GM21447 (cell line): ENCODE data around the gene CX3CR1.
"Not testable (repeated sequence)": the region's sequence is repeated elsewhere in the genome, so short reads cannot be mapped to it uniquely, and the experiment has no call there.

Experiments used
- ATAC-seq: cut with Tn5 transposase; IDR thresholded peaks from one replicate; pipeline ENCODE4 v1.9.1; 2021; ENCODE audit not compliant: unreplicated experiment

CX3CR1 gene

GRCh38 chr3:39279745-39280517 is at the start of gene CX3CR1:
Gene CX3CR1, minus strand, starts transcription at chr3:39280036. Its CDS starts 13,527 bp downstream, at chr3:39266509.
- no peak for ATAC-seq

- no peak for ATAC-seq
These were observed 49.7 kb upstream of the CX3CR1 start, which contains the start of gene CCR8 for GRCh38 chr3:39329493-39329892. Gene CCR8, plus strand, starts transcription at chr3:39329709. Its CDS starts 2,623 bp downstream, at chr3:39332332.

- peak; percentile 77 for ATAC-seq
These were observed 48.0 kb upstream of the CX3CR1 start for GRCh38 chr3:39327746-39328349.

GRCh38 chr3:39327053-39327745 is 47.4 kb upstream of the CX3CR1 start:
- peak; percentile 8 for ATAC-seq

GRCh38 chr3:39325236-39325635 is 45.4 kb upstream of the CX3CR1 start:
- ATAC-seq = no peak

- no peak for ATAC-seq
These were observed 43.7 kb upstream of the CX3CR1 start for GRCh38 chr3:39323494-39323893.

GRCh38 chr3:39322936-39323335 is 43.1 kb upstream of the CX3CR1 start:
- no peak for ATAC-seq

- not testable (repeated sequence) for ATAC-seq
These were observed 42.4 kb upstream of the CX3CR1 start for GRCh38 chr3:39322209-39322715.

GRCh38 chr3:39321574-39321983 is 41.7 kb upstream of the CX3CR1 start:
- ATAC-seq = not testable (repeated sequence)

GRCh38 chr3:39319249-39319648 is 39.4 kb upstream of the CX3CR1 start:
- ATAC-seq = no peak

- ATAC-seq = no peak
These were observed 38.5 kb upstream of the CX3CR1 start for GRCh38 chr3:39318301-39318700.

GRCh38 chr3:39317571-39318169 is 37.8 kb upstream of the CX3CR1 start:
- no peak for ATAC-seq

- no peak for ATAC-seq
These were observed 35.6 kb upstream of the CX3CR1 start for GRCh38 chr3:39315420-39315819.

- ATAC-seq = no peak
These were observed 33.5 kb upstream of the CX3CR1 start for GRCh38 chr3:39313289-39313688.

- ATAC-seq = no peak
These were observed 22.3 kb upstream of the CX3CR1 start for GRCh38 chr3:39302178-39302577.

- ATAC-seq = no peak
These were observed 19.4 kb upstream of the CX3CR1 start for GRCh38 chr3:39299279-39299678.

GRCh38 chr3:39296197-39297077 is 16.6 kb upstream of the CX3CR1 start:
- ATAC-seq = no peak

GRCh38 chr3:39295184-39295775 is 15.4 kb upstream of the CX3CR1 start:
- ATAC-seq = peak; percentile 87

- ATAC-seq = no peak
These were observed 14.8 kb upstream of the CX3CR1 start for GRCh38 chr3:39294446-39295183.
